Stimulated activated CD8-positive, alpha-beta memory T cell treated with anti-CD3 and anti-CD28 coated beads, Interleukin-7, amount 100 ng/mL, for 4 hours (primary cell): ENCODE measurements around the gene AADAT.
"Not testable (repeated sequence)": the region's sequence is repeated elsewhere in the genome, so short reads cannot be mapped to it uniquely, and the experiment has no call there.

ENCODE experiments used
- DNase-seq, 2 donors: peaks; one replicate each; pipeline ENCODE4 v3.0.0-alpha.2; 2020; ENCODE audit warnings: low read depth in 2 of 2

Gene AADAT

GRCh38 chr4:170089668-170090351 is at the start of gene AADAT:
Gene AADAT, minus strand, starts transcription at chr4:170089956. Its CDS starts 266 bp downstream, at chr4:170089690.
- no peak for DNase-seq

DNA sequence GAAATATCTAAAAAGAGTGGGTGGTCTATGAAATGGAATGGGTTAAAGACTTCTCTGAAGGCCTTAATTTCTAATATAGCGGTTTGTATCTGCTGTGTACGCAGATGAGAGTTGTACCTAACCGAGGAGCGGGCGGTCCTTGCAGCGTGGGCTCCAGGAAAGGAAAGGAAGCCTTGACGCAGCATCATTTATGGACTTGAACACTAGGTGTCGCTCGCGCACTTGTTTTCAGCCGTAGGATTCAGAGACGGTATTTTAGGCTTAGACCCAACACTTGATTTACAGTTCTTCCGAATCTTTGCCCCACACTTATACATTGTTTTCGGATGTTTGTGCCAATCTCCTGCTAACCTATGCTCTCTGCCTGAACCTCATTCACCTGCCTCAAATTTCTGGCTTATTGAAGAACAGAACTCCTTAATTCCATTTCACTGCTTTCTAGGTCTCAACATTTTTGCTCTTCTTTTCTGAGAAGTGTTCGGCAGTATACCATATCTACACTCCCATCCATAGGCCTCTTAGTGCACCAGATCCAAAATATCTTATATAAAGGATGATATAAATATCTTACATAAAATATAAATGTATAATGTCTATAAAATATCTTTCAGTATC is 48.9 kb upstream of the AADAT start:
- DNase-seq = peak; percentile 20 to 34

DNA sequence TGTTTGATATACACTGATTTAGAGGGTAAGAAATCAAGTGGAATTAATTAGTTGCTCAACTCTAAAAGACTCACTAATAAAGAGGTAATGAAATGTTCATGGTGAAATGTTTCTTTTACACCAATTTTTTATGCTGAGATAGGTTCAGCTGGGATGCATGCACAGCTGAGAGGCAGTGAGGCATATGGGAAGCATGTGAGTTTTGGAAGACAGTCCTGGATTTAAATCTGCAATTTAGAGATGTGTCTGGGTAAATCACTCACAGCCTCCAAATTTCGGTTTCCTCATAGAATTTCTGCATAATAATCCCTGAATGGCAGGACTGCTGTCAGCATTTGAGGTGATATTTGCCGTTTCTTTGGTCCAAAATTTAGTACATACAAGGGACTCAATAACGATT is 48.2 kb upstream of the AADAT start:
- no peak for DNase-seq

- DNase-seq = no peak
Measured at GRCh38 chr4:170137466-170137865, 47.7 kb upstream of the AADAT start.

GRCh38 chr4:170134821-170135220 is 45.1 kb upstream of the AADAT start:
- DNase-seq = no peak

- no peak for DNase-seq
Measured at GRCh38 chr4:170128219-170128804, 38.6 kb upstream of the AADAT start.

- DNase-seq = no peak
Measured at GRCh38 chr4:170127758-170128157, 38.0 kb upstream of the AADAT start.

GRCh38 chr4:170124406-170124805 is 34.6 kb upstream of the AADAT start:
- DNase-seq = no peak

DNA sequence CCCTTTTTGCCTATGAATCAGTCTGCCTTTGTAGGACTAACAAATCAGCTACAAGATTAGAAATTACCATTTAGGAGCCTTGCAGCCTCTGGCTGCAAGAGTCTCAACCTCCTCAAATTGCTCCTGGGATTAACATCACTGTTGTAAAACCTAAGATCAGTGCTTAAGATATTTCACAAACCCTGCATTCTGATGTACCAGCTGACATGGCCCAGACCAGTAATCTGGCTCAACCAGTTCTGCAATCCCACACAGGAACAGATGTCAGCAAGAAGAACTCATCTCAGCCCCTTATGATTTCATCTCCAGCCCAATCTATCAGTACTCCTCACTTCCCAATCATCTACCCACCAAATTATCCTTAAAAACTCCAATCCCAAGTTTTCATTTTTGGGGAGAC is 32.5 kb upstream of the AADAT start:
- DNase-seq = no peak

DNA sequence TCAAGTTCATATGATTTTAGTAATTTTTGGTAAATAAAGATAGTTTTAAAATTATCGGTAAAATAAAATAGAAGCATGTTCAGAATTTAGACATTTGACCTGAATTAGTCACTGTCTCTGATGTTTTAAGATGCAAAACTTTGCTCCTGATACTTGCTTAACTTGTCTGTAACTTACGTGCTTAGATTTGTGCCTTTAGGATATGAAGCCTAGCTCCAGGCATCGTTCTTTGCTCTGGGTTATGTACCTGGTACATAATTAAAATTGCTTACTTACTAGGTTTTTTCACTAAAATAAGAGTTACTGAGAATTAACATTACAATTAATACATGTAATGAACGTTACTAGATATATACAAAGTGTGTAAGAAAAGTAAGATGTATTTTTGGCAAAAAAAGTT is 24.9 kb upstream of the AADAT start:
- DNase-seq = no peak

GRCh38 chr4:170114183-170114582 is 24.4 kb upstream of the AADAT start:
- DNase-seq = not testable (repeated sequence)

DNA sequence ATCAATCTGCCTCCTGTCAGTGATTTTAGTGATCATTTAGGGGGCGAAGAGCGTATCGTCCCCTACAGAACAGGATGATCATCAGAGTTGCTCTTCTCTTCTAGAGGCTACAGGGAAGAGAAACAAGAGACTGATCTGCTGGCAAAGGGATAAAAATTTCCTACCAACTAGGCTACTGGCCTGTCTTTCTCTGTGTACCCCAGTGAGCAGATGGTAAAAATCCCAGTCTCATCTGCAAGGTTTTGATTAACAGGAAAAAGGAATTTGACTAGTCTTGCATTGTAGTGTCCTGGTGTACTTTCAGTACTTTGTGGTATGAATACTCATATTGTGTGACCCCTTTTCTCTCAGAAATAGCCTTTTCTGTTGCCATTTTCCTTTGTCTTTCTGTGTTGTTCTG is 21.8 kb upstream of the AADAT start:
- no peak for DNase-seq

- DNase-seq = no peak
Measured at GRCh38 chr4:170111085-170111484, 21.3 kb upstream of the AADAT start.

GRCh38 chr4:170110285-170110672 is 20.5 kb upstream of the AADAT start:
- no peak for DNase-seq

- DNase-seq = no peak
Measured at GRCh38 chr4:170109586-170110284, 20.0 kb upstream of the AADAT start.

GRCh38 chr4:170106900-170107299 is 17.1 kb upstream of the AADAT start:
- no peak for DNase-seq

DNA sequence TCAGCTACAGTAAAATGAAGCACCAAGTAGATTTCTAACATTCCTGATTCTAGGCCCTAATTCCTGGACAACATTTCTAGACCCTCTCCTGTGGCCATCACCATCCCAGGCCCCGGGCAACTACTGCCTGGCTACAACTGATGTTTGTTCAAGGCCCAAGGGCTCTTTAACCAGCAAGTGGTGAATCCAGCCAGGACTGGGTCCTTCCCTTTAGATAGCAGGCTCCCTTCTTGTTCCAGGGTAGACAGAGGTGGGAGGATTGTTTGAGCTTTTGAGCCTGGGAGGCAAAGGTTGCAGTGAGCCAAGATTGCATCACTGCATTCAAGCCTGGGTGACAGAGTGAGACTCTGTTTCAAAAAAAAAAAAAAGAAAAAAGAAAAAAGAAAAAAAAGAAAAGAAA is 12.7 kb upstream of the AADAT start:
- DNase-seq = no peak

- not testable (repeated sequence) for DNase-seq
Measured at GRCh38 chr4:170098171-170098570, 8.4 kb upstream of the AADAT start.

DNA sequence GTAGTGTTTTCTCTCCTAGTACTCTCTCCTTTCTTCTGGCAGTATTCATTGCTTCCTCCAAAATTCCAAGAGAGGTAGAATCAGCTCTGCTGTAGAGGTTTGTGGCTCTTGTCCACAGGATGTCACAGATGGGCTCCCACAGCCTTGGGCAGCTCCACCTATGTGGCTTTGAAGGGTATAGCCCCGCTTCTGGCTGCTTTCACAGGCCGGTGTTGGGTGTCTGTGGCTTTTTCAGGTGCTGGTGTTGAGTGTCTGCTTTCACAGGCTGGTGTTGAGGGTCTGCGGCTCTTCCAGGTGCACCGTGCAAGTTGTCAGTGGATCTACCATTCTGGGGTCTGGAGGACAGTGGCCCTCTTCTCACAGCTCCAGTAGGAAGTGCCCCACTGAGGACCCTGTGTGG is 7.9 kb upstream of the AADAT start:
- no peak for DNase-seq

- no peak for DNase-seq
Measured at GRCh38 chr4:170093973-170094535, 4.3 kb upstream of the AADAT start.

DNA sequence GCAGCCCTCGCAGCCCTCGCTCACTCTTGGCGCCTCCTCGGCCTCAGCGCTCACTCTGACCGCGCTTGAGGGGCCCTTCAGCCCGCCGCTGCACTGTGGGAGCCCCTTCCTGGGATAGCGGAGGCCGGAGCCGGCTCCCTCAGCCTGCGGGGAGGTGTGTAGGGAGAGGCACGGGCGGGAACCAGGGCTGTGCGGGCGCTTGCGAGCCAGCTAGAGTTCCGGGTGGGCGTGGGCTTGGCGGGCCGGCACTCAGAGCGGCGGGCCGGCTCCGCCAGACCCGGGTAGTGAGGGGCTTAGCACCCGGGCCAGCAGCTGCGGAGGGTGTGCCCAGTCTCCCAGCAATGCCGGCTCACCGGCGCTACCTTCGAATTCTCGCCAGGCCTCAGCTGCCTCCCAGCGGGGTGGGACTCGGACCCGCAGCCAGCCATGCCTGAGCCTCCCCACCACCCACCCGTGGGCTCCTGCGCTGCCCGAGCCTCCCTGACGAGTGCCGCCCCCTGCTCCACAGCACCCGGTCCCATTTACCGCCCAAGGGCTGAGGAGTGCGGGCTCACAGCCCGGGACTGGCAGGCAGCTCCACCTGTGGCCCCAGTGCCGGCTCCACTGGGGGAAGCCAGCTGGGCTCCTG is 1.4 kb upstream of the AADAT start:
- no peak for DNase-seq
